T-helper 17 cell (primary cell): ENCODE data around the gene C1RL. TPM values are rescaled to one million over a fixed set of nuclear protein-coding genes. Genes with fewer than 3 reads are reported as not detected.

Source experiments
- ATAC-seq: fragments of 150-1000 bp; cut with Tn5 transposase; 2 replicates; pipeline ENCODE4 v1.10.0; 2021; ENCODE audit warnings: mild to moderate bottlenecking, moderate library complexity
- DNase-seq, 3 donors: peaks; one replicate each; pipeline versions ENCODE4 v3.0.0 to v3.0.0-alpha.2; 2020 to 2021
- H3K9me3 ChIP-seq: one replicate; pipeline ENCODE4 v1.7.0; 2013; ENCODE audit warnings: low read length, mild to moderate bottlenecking; ENCODE audit not compliant: control insufficient read depth, poor library complexity, severe bottlenecking
- H3K27ac Mint-ChIP-seq: one replicate; pipeline ENCODE4 v1.8.0; 2022; ENCODE audit warnings: mild to moderate bottlenecking, moderate library complexity, mixed read lengths
- H3K27me3 Mint-ChIP-seq: one replicate; pipeline ENCODE4 v1.8.0; 2022; ENCODE audit warnings: mixed read lengths
- H3K36me3 Mint-ChIP-seq: one replicate; pipeline ENCODE4 v1.8.0; 2022; ENCODE audit warnings: low read depth, mixed read lengths
- H3K4me1 Mint-ChIP-seq: one replicate; pipeline ENCODE4 v1.8.0; 2022; ENCODE audit warnings: mild to moderate bottlenecking, mixed read lengths
- H3K4me3 Mint-ChIP-seq: one replicate; pipeline ENCODE4 v1.8.0; 2022; ENCODE audit warnings: mild to moderate bottlenecking, moderate library complexity, mixed read lengths
- total RNA-seq, 4 donors: library from RNA in 2 of 4; stranded (reverse) in 2 of 4; gene quantifications; one replicate each; pipeline ENCODE4 v1.2.3 and lab custom pipeline; 2022 to 2026

C1RL gene
- total RNA-seq, 2 donors from 2014 or later: 21.4 to 27.2 TPM

GRCh38 chr12:7145671-7146070, 36.7 kb upstream of the C1RL start:
- peaks cover 26% of the 10 kb centered on the region for H3K36me3 Mint-ChIP-seq

GRCh38 chr12:7144414-7145120, 35.6 kb upstream of the C1RL start:
- no peak overlapping the region for H3K27ac Mint-ChIP-seq
- H3K36me3 Mint-ChIP-seq: peaks cover 27% of the 10 kb centered on the region
- no peaks in the 10 kb centered on the region for H3K27me3 Mint-ChIP-seq
- no peaks in the 10 kb centered on the region for H3K9me3 ChIP-seq
- DNase-seq (no peak), ATAC-seq (peak; percentile 57)
- H3K4me3 Mint-ChIP-seq: no peak overlapping the region
- H3K4me1 Mint-ChIP-seq: peaks cover 26% of the 10 kb centered on the region

More at GRCh38 chr12:7145671-7146070, 36.7 kb upstream of the C1RL start:
- ATAC-seq: no peak
- Mint-ChIP-seq H3K4me3 (no peak overlapping the region), H3K4me1 (peaks cover 22% of the 10 kb centered on the region), H3K27ac (no peak overlapping the region), H3K27me3 (no peaks in the 10 kb centered on the region)
- no peak for DNase-seq
- H3K9me3 ChIP-seq: no peaks in the 10 kb centered on the region

DNA sequence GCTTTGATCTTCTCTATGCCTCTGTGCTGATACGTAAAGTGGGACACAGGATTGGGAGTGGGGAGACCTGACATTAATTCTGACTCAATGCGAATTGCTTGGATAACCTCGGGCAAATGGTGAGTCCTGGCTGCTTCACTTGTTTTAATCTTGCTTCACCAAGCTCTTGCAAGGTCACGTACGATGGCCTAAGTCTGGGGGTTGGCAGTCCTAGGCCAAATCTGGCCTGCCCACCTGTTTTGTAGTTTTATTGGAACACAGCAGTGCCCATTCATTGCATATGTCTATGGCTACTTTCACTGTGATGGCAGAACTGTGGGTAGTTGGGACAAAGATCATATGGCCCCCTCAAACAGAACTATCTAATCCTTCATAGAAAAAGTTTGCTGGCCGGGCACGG, 34.5 kb upstream of the C1RL start:
- H3K27me3 Mint-ChIP-seq: no peaks in the 10 kb centered on the region
- DNase-seq (no peak), ATAC-seq (no peak)
- H3K27ac Mint-ChIP-seq: no peak overlapping the region
- H3K9me3 ChIP-seq: no peaks in the 10 kb centered on the region
- peaks cover 32% of the 10 kb centered on the region for H3K36me3 Mint-ChIP-seq
- H3K4me3 Mint-ChIP-seq: no peak overlapping the region
- peaks cover 30% of the 10 kb centered on the region for H3K4me1 Mint-ChIP-seq

DNA sequence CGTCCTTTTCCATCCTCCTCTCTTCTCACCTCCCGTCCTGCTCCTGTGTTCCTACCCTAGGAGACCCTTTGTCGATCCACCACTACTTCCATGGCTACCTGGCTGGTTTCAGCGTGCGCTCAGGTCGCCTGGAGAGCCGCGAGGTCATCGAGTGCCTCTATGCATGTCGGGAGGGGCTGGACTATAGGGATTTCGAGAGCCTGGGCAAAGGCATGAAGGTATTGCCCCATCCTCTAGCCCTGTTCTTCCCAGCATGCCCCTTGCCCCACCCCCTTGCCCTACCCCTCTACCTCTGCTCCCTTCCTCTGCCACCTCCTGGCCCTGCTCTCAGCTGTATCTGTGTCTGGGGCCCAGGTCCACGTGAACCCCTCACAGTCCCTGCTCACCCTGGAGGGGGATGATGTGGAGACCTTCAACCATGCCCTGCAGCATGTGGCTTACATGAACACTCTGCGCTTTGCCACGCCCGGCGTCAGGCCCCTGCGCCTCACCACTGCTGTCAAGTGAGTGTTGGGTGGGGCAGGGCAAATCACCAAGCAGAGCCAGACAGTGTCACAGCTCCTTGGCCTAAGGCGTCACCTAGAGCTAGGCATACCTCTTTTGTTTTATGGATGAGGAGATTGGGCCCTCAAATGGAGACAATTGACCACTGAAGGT, 33.9 kb upstream of the C1RL start:
- Mint-ChIP-seq H3K4me3 (no peak overlapping the region), H3K4me1 (peaks cover 33% of the 10 kb centered on the region), H3K36me3 (peaks cover 32% of the 10 kb centered on the region), H3K27me3 (no peaks in the 10 kb centered on the region), H3K27ac (no peak overlapping the region)
- no peak for DNase-seq
- no peak for ATAC-seq
- H3K9me3 ChIP-seq: no peaks in the 10 kb centered on the region

- ATAC-seq (peak; percentile 79), DNase-seq (peak in 2 of 3 donors; percentile 24 to 46)
- Mint-ChIP-seq H3K4me1 (peaks cover 33% of the 10 kb centered on the region), H3K27ac (peak overlapping the region; percentile 32), H3K27me3 (no peaks in the 10 kb centered on the region), H3K4me3 (no peak overlapping the region), H3K36me3 (peaks cover 31% of the 10 kb centered on the region)
- H3K9me3 ChIP-seq: no peaks in the 10 kb centered on the region
These were observed 33.1 kb upstream of the C1RL start for GRCh38 chr12:7142056-7142644.

DNA sequence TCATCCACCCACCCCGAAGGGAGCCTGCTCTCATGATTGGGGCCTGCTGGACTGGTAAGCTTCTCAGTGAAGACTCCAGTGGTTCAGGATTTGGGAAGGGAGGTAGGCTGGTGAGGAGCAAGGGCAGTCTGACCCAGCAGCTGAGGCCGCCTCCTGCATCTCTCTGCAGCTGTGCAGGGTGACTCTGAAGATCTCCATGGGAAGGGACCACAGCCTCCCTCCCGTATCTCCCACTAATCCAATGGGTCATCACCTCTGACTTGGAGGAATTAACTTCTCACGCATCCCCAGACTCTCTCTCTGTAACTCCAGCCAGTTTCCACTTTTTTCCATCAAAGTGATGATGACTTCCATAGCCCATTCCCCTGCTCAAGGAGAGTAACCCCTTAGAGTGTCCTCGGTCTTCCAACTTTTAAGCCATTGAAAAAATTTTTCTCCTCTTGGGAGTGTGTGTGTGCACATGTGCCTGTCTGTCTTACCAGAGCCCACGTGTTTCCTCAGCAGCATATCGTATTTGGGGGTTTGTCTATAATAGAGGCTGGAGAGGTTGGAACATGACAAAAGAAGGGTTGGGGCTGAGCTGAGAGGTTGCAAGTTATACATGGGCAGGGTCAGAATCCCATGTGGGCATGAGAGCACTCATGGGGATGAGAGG, 32.5 kb upstream of the C1RL start:
- no peaks in the 10 kb centered on the region for H3K9me3 ChIP-seq
- H3K27ac Mint-ChIP-seq: peak overlapping the region; percentile 32
- DNase-seq (no peak), ATAC-seq (no peak)
- H3K4me1 Mint-ChIP-seq: peaks cover 33% of the 10 kb centered on the region
- no peaks in the 10 kb centered on the region for H3K27me3 Mint-ChIP-seq
- no peak overlapping the region for H3K4me3 Mint-ChIP-seq
- peaks cover 30% of the 10 kb centered on the region for H3K36me3 Mint-ChIP-seq

- DNase-seq (no peak), ATAC-seq (no peak)
- H3K27me3 Mint-ChIP-seq: no peaks in the 10 kb centered on the region
- no peaks in the 10 kb centered on the region for H3K9me3 ChIP-seq
- peak overlapping the region; percentile 69 for H3K27ac Mint-ChIP-seq
- H3K4me3 Mint-ChIP-seq: no peak overlapping the region
- peaks cover 28% of the 10 kb centered on the region for H3K36me3 Mint-ChIP-seq
- peaks cover 29% of the 10 kb centered on the region for H3K4me1 Mint-ChIP-seq
These were observed 30.2 kb upstream of the C1RL start for GRCh38 chr12:7139200-7139599.

DNA sequence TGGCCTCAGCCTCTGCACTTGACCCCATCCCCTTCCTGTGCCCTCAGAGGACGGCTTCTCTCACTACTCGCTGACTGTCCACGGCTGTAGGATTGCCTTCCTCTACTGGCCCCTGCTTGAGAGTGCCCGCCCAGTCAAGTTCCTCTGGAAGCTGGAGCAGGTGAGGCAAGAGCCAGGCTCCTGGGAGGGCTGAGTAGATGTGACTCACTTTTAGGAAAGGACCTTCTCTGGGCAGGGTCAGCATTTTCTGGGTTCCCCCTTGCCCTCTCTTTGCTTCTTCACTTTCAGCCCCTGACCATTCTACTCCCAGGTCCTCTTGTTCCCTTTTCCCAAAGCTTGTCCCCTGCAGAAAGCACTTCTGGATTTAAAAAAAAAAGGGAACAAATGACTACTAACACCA, 28.9 kb upstream of the C1RL start:
- DNase-seq (no peak), ATAC-seq (no peak)
- peaks cover 28% of the 10 kb centered on the region for H3K36me3 Mint-ChIP-seq
- H3K27me3 Mint-ChIP-seq: no peaks in the 10 kb centered on the region
- H3K4me1 Mint-ChIP-seq: peaks cover 35% of the 10 kb centered on the region
- H3K27ac Mint-ChIP-seq: no peak overlapping the region
- H3K9me3 ChIP-seq: no peaks in the 10 kb centered on the region
- no peak overlapping the region for H3K4me3 Mint-ChIP-seq

DNA sequence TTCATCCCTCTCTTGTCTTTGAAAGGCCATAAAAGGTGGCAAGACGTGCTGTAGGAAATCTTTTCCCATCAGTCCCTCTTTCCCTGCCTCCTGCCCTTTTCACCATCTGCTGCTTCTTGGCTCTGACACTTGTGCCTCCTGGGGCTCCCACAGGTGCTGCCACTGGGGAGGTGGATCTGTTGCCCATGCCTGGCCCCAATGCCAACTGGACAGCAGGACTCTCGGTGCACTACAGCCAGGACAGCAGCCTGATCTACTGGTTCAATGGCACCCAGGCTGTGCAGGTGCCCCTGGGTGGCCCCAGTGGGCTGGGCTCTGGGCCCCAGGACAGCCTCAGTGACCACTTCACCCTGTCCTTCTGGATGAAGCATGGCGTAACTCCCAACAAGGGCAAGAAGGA, 27.7 kb upstream of the C1RL start:
- Mint-ChIP-seq H3K27me3 (no peaks in the 10 kb centered on the region), H3K4me3 (no peak overlapping the region), H3K27ac (no peak overlapping the region), H3K36me3 (peaks cover 19% of the 10 kb centered on the region), H3K4me1 (peaks cover 35% of the 10 kb centered on the region)
- ATAC-seq (no peak), DNase-seq (no peak)
- H3K9me3 ChIP-seq: no peaks in the 10 kb centered on the region

DNA sequence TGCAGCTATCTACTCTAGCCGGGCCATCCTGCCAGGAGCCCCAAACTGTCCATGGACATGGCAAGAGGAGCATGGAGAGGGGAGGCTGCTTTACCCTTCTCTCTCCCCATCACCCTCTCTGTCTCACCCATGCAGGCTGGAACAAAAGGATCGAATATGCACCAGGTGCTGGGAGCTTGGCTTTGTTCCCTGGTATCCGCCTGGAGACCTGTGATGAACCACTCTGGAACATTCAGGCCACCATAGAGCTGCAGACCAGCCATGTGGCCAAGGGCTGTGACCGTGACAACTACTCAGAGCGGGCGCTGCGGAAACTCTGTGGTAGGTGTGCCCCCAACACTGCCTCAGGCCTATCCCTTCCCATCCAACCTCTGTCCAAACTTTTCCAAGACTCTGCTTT, 27.1 kb upstream of the C1RL start:
- peaks cover 16% of the 10 kb centered on the region for H3K36me3 Mint-ChIP-seq

GRCh38 chr12:7134396-7135166, 25.6 kb upstream of the C1RL start:
- ATAC-seq (no peak), DNase-seq (no peak)
- Mint-ChIP-seq H3K4me1 (peaks cover 37% of the 10 kb centered on the region), H3K27me3 (no peaks in the 10 kb centered on the region), H3K4me3 (no peak overlapping the region), H3K27ac (no peak overlapping the region), H3K36me3 (peaks cover 13% of the 10 kb centered on the region)
- H3K9me3 ChIP-seq: no peaks in the 10 kb centered on the region

More for the DNA sequence above, 27.1 kb upstream of the C1RL start:
- peak overlapping the region; percentile 41 for H3K27ac Mint-ChIP-seq
- H3K4me1 Mint-ChIP-seq: peaks cover 35% of the 10 kb centered on the region
- ATAC-seq (no peak), DNase-seq (no peak)
- H3K4me3 Mint-ChIP-seq: no peak overlapping the region
- no peaks in the 10 kb centered on the region for H3K9me3 ChIP-seq
- H3K27me3 Mint-ChIP-seq: no peaks in the 10 kb centered on the region

DNA sequence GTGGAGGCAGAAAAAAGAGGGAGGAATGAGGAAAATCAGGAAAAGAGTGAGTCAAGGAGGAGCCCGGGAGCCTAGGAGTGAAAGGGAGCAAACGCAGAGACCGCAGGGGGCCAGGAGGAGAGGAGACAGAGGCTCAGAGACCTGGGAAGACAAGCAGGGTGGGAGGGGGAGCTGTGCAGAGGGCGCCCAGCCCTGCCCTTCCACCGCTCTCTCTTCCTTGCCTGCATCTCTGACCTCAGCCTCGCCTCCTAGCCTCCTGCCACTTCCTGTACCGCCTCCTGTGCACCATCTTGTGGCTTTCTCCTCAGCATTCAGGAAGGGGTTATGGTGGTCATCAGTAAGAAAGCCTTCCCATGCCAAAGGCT, 22.5 kb upstream of the C1RL start:
- ATAC-seq (no peak), DNase-seq (no peak)
- H3K27ac Mint-ChIP-seq: peak overlapping the region; percentile 97
- peaks cover 6% of the 10 kb centered on the region for H3K36me3 Mint-ChIP-seq
- H3K9me3 ChIP-seq: no peaks in the 10 kb centered on the region
- H3K27me3 Mint-ChIP-seq: no peaks in the 10 kb centered on the region
- peaks cover 36% of the 10 kb centered on the region for H3K4me1 Mint-ChIP-seq
- H3K4me3 Mint-ChIP-seq: peak overlapping the region; percentile 98
